Upper lobe of left lung (tissue), 4 donors: Measurements from ENCODE around the gene CABCOCO1.

Experiments used
- POLR2A ChIP-seq, 4 donors: fragments of 450-650 bp; IDR thresholded peaks; one replicate each; pipeline ENCODE4 v1.5.1; 2016 to 2017; ENCODE audit warnings: antibody characterized with exemption in 4 of 4, mild to moderate bottlenecking in 2 of 4
- TF ChIP-seq, protein P1 (sequence below), 6 experiments: fragments of 450-650 bp in 4 of 6; fragments of 200-600 bp in 2 of 6; sonication (generic) in 2 of 6; IDR thresholded peaks; one replicate each; pipeline ENCODE4 v1.5.1; 2016 to 2019; ENCODE audit warnings: antibody characterized with exemption in 6 of 6

GRCh38 chr10:61635471-61635870 lies 27.3 kb upstream of the CABCOCO1 start:
- no peak for TF ChIP-seq POLR2A (IDR thresholded peaks at IDR 0.05)
- TF ChIP-seq, protein P1, sequence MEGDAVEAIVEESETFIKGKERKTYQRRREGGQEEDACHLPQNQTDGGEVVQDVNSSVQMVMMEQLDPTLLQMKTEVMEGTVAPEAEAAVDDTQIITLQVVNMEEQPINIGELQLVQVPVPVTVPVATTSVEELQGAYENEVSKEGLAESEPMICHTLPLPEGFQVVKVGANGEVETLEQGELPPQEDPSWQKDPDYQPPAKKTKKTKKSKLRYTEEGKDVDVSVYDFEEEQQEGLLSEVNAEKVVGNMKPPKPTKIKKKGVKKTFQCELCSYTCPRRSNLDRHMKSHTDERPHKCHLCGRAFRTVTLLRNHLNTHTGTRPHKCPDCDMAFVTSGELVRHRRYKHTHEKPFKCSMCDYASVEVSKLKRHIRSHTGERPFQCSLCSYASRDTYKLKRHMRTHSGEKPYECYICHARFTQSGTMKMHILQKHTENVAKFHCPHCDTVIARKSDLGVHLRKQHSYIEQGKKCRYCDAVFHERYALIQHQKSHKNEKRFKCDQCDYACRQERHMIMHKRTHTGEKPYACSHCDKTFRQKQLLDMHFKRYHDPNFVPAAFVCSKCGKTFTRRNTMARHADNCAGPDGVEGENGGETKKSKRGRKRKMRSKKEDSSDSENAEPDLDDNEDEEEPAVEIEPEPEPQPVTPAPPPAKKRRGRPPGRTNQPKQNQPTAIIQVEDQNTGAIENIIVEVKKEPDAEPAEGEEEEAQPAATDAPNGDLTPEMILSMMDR (IDR thresholded peaks at IDR 0.05): no peak
